ENCODE measurements around the gene ZNF469.

GRCh38 chr16:88372522-88372921 is 10.2 kb upstream of the ZNF469 start:
- TF ChIP-seq CTCF (conservative IDR thresholded peaks at IDR 0.05; ENCODE audit: low read depth, low read length) (no peak), EZH2 (IDR thresholded peaks at IDR 0.05; ENCODE audit: borderline replicate concordance, low read depth, low read length, poor library complexity, severe bottlenecking) (no peak)

Measured in A673 (cell line).